ENCODE data around the gene GALNT6. TPM values are rescaled to one million over a fixed set of nuclear protein-coding genes. Genes with fewer than 3 reads are reported as not detected.

Gene GALNT6
- total RNA-seq, 1 experiment from 2014 or later, result 101 TPM

- no peak for ATAC-seq
These were observed 61.0 kb downstream of the GALNT6 start for GRCh38 chr12:51330186-51330585.

GRCh38 chr12:51329742-51330141, 61.5 kb downstream of the GALNT6 start:
- no peak overlapping the region for H3K4me2 ChIP-seq (ENCODE audit: low read length)
- no peak for TF ChIP-seq CTCF (conservative IDR thresholded peaks at IDR 0.05; ENCODE audit: low read depth, low read length)
- TF ChIP-seq EZH2phosphoT487 (IDR thresholded peaks at IDR 0.05; ENCODE audit: borderline replicate concordance, low read length), result no peak
- no peak for TF ChIP-seq EZH2 (IDR thresholded peaks at IDR 0.05; ENCODE audit: low read length, unreplicated experiment)
- H4K20me1 ChIP-seq (ENCODE audit: low read length), result no peaks in the 10 kb centered on the region
- no peak for ATAC-seq
- no peak for DNase-seq
- no peaks in the 10 kb centered on the region for H3K36me3 ChIP-seq (ENCODE audit: low read depth, low read length)
- BruUV-seq (replicated peaks), result no TSS peak
- H3K4me3 ChIP-seq (ENCODE audit: low read length), result no peak overlapping the region
- H2AFZ ChIP-seq (ENCODE audit: low read length), result no peak overlapping the region
- no peak overlapping the region for H3K27ac ChIP-seq (ENCODE audit: low read length)
- no peaks in the 10 kb centered on the region for H3F3A ChIP-seq (ENCODE audit: low read length, unreplicated experiment)
- H3K9ac ChIP-seq (ENCODE audit: low read length), result no peak overlapping the region
- CTCF ChIA-PET, result no interaction called here
- peaks cover 8% of the 10 kb centered on the region; the same call in 1 of the 2 replicates for H3K4me1 ChIP-seq (ENCODE audit: insufficient read depth, low read length)
- H3K79me2 ChIP-seq (ENCODE audit: low read length), result no peaks in the 10 kb centered on the region
- POLR2A ChIA-PET (ENCODE audit: unreplicated experiment), result interaction anchor here (0.7 kb wide), 1 partner anchor 59 kb away, joined by 3 read pairs; no protein-coding TSS in a partner anchor
- H3K27me3 ChIP-seq (ENCODE audit: low read length), result no peaks in the 10 kb centered on the region
- H3K9me2 ChIP-seq (replicated peaks; ENCODE audit: low read length), result no peaks in the 10 kb centered on the region
- intact Hi-C loops (cut with micrococcal nuclease), result loop anchor here (5.0 kb wide), 1 partner anchor 232 kb away; no protein-coding TSS in a partner anchor
- H3K9me3 ChIP-seq (ENCODE audit: low read length), result no peaks in the 10 kb centered on the region

More at GRCh38 chr12:51330186-51330585, 61.0 kb downstream of the GALNT6 start:
- Histone ChIP-seq H2AFZ (ENCODE audit: low read length) (no peak overlapping the region), H3K36me3 (ENCODE audit: low read depth, low read length) (no peaks in the 10 kb centered on the region), H4K20me1 (ENCODE audit: low read length) (no peaks in the 10 kb centered on the region), H3K27me3 (ENCODE audit: low read length) (no peaks in the 10 kb centered on the region), H3K27ac (ENCODE audit: low read length) (no peak overlapping the region), H3F3A (ENCODE audit: low read length, unreplicated experiment) (no peaks in the 10 kb centered on the region), H3K79me2 (ENCODE audit: low read length) (no peaks in the 10 kb centered on the region), H3K4me1 (ENCODE audit: insufficient read depth, low read length) (peaks cover 8% of the 10 kb centered on the region; the same call in 1 of the 2 replicates), H3K9me3 (ENCODE audit: low read length) (no peaks in the 10 kb centered on the region), H3K9ac (ENCODE audit: low read length) (no peak overlapping the region), H3K9me2 (replicated peaks; ENCODE audit: low read length) (no peaks in the 10 kb centered on the region), H3K4me2 (ENCODE audit: low read length) (no peak overlapping the region), H3K4me3 (ENCODE audit: low read length) (no peak overlapping the region)
- BruUV-seq (replicated peaks), result no TSS peak
- ChIA-PET POLR2A (ENCODE audit: unreplicated experiment) (interaction anchor here (0.7 kb wide), 1 partner anchor 59 kb away, joined by 3 read pairs; no protein-coding TSS in a partner anchor), CTCF (no interaction called here)
- intact Hi-C loops (cut with micrococcal nuclease), result no loop called here
- no peak for DNase-seq
- TF ChIP-seq EZH2 (IDR thresholded peaks at IDR 0.05; ENCODE audit: low read length, unreplicated experiment) (no peak), CTCF (conservative IDR thresholded peaks at IDR 0.05; ENCODE audit: low read depth, low read length) (no peak), EZH2phosphoT487 (IDR thresholded peaks at IDR 0.05; ENCODE audit: borderline replicate concordance, low read length) (no peak)

GRCh38 chr12:51328587-51328986, 62.6 kb downstream of the GALNT6 start:
- H4K20me1 ChIP-seq (ENCODE audit: low read length), result no peaks in the 10 kb centered on the region
- no peaks in the 10 kb centered on the region for H3K9me3 ChIP-seq (ENCODE audit: low read length)
- ChIA-PET POLR2A (ENCODE audit: unreplicated experiment) (no interaction called here), CTCF (no interaction called here)
- H3K9ac ChIP-seq (ENCODE audit: low read length), result no peak overlapping the region
- H3K9me2 ChIP-seq (replicated peaks; ENCODE audit: low read length), result no peaks in the 10 kb centered on the region
- peaks cover 8% of the 10 kb centered on the region; the same call in 1 of the 2 replicates for H3K4me1 ChIP-seq (ENCODE audit: insufficient read depth, low read length)
- H3K79me2 ChIP-seq (ENCODE audit: low read length), result no peaks in the 10 kb centered on the region
- ATAC-seq (no peak), DNase-seq (no peak)
- H3F3A ChIP-seq (ENCODE audit: low read length, unreplicated experiment), result no peaks in the 10 kb centered on the region
- no peak overlapping the region for H2AFZ ChIP-seq (ENCODE audit: low read length)
- intact Hi-C loops (cut with micrococcal nuclease), result loop anchor here (5.0 kb wide), 1 partner anchor 231 kb away; no protein-coding TSS in a partner anchor
- H3K36me3 ChIP-seq (ENCODE audit: low read depth, low read length), result no peaks in the 10 kb centered on the region
- TF ChIP-seq CTCF (conservative IDR thresholded peaks at IDR 0.05; ENCODE audit: low read depth, low read length) (no peak), EZH2phosphoT487 (IDR thresholded peaks at IDR 0.05; ENCODE audit: borderline replicate concordance, low read length) (no peak), EZH2 (IDR thresholded peaks at IDR 0.05; ENCODE audit: low read length, unreplicated experiment) (no peak)
- no TSS peak for BruUV-seq (replicated peaks)
- H3K27ac ChIP-seq (ENCODE audit: low read length), result no peak overlapping the region
- no peak overlapping the region for H3K4me3 ChIP-seq (ENCODE audit: low read length)
- H3K4me2 ChIP-seq (ENCODE audit: low read length), result no peak overlapping the region
- no peaks in the 10 kb centered on the region for H3K27me3 ChIP-seq (ENCODE audit: low read length)

Measured in PC-3 (cell line).